ENCODE measurements around the gene SYNGR1. TPM values are rescaled to one million over a fixed set of nuclear protein-coding genes. Genes with fewer than 3 reads are reported as not detected.

The SYNGR1 gene
- total and polyA plus RNA-seq, 2 donors (not counting 1 experiment from before 2014, with no cell fraction given), result 13.0 to 13.5 TPM

DNA sequence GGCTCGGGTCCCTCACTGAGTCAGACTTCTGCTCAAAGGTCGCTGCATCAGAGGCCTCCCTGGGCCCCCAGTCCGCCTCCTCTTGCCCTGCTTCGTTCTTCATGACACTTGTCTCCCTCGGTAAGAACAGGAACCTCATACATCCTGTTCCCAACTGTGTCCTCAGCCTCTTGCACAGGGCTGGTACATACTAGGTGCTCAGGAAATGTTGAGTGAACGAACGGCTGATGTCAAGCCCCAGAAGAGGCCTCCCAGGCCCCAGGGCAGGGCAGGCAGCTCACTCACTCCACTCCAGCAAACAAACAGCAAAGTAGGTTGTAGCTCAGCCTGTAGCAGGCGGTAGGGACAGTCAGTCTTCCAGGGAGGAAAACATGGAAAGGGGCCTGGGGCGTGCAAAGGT, 17.2 kb downstream of the SYNGR1 start:
- Histone ChIP-seq H3K4me3 (replicated peaks in 1 of 4; ENCODE audit: control extremely low read depth in 1 of 4, insufficient read depth in 1 of 4, low read depth in 3 of 4, low read length in 4 of 4) (no peak overlapping the region), H3K79me2 (ENCODE audit: control insufficient read depth, insufficient read depth, low read length) (no peaks in the 10 kb centered on the region), H3K27ac (ENCODE audit: insufficient read depth, low read length) (no peak overlapping the region), H3K4me1 (ENCODE audit: control insufficient read depth, extremely low read depth, insufficient read depth, low read length) (no peaks in the 10 kb centered on the region), H3K27me3 (ENCODE audit: control insufficient read depth, insufficient read depth, low read length) (no peaks in the 10 kb centered on the region), H3K9ac (ENCODE audit: insufficient read depth, low read length) (no peak overlapping the region), H3K4me2 (ENCODE audit: extremely low read depth, insufficient read depth, low read length) (no peak overlapping the region), H2AFZ (ENCODE audit: low read length) (no peak overlapping the region), H3K36me3 (ENCODE audit: control insufficient read depth, insufficient read depth, low read length) (no peaks in the 10 kb centered on the region), H3K9me3 (ENCODE audit: control insufficient read depth, insufficient read depth, low read depth, low read length) (no peaks in the 10 kb centered on the region), H4K20me1 (ENCODE audit: control insufficient read depth, extremely low read depth, insufficient read depth, low read length) (no peaks in the 10 kb centered on the region)
- no peak for DNase-seq (ENCODE audit: low read depth in 2 of 2)
- TF ChIP-seq EZH2 (IDR thresholded peaks at IDR 0.05; ENCODE audit: low read length, missing control alignments), result no peak
- TF ChIP-seq, protein P1, sequence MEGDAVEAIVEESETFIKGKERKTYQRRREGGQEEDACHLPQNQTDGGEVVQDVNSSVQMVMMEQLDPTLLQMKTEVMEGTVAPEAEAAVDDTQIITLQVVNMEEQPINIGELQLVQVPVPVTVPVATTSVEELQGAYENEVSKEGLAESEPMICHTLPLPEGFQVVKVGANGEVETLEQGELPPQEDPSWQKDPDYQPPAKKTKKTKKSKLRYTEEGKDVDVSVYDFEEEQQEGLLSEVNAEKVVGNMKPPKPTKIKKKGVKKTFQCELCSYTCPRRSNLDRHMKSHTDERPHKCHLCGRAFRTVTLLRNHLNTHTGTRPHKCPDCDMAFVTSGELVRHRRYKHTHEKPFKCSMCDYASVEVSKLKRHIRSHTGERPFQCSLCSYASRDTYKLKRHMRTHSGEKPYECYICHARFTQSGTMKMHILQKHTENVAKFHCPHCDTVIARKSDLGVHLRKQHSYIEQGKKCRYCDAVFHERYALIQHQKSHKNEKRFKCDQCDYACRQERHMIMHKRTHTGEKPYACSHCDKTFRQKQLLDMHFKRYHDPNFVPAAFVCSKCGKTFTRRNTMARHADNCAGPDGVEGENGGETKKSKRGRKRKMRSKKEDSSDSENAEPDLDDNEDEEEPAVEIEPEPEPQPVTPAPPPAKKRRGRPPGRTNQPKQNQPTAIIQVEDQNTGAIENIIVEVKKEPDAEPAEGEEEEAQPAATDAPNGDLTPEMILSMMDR (conservative IDR thresholded peaks at IDR 0.05 in 1 of 2, IDR thresholded peaks at IDR 0.05 in 1 of 2; ENCODE audit: low read depth in 1 of 2, low read length in 2 of 2), result no peak

- H3K4me1 ChIP-seq (ENCODE audit: control insufficient read depth, extremely low read depth, insufficient read depth, low read length), result no peaks in the 10 kb centered on the region
- H3K9me3 ChIP-seq (ENCODE audit: control insufficient read depth, insufficient read depth, low read depth, low read length), result no peaks in the 10 kb centered on the region
- no peak overlapping the region for H3K4me2 ChIP-seq (ENCODE audit: extremely low read depth, insufficient read depth, low read length)
- TF ChIP-seq, protein P1 (conservative IDR thresholded peaks at IDR 0.05 in 1 of 2, IDR thresholded peaks at IDR 0.05 in 1 of 2; ENCODE audit: low read depth in 1 of 2, low read length in 2 of 2), result no peak
- TF ChIP-seq EZH2 (IDR thresholded peaks at IDR 0.05; ENCODE audit: low read length, missing control alignments), result no peak
- H3K79me2 ChIP-seq (ENCODE audit: control insufficient read depth, insufficient read depth, low read length), result no peaks in the 10 kb centered on the region
- H3K4me3 ChIP-seq (replicated peaks in 1 of 4; ENCODE audit: control extremely low read depth in 1 of 4, insufficient read depth in 1 of 4, low read depth in 3 of 4, low read length in 4 of 4), result no peak overlapping the region
- H3K27ac ChIP-seq (ENCODE audit: insufficient read depth, low read length), result no peak overlapping the region
- no peaks in the 10 kb centered on the region for H4K20me1 ChIP-seq (ENCODE audit: control insufficient read depth, extremely low read depth, insufficient read depth, low read length)
- H3K27me3 ChIP-seq (ENCODE audit: control insufficient read depth, insufficient read depth, low read length), result no peaks in the 10 kb centered on the region
- DNase-seq (ENCODE audit: low read depth in 2 of 2), result no peak
- no peak overlapping the region for H2AFZ ChIP-seq (ENCODE audit: low read length)
- H3K36me3 ChIP-seq (ENCODE audit: control insufficient read depth, insufficient read depth, low read length), result no peaks in the 10 kb centered on the region
- H3K9ac ChIP-seq (ENCODE audit: insufficient read depth, low read length), result no peak overlapping the region
Measured at GRCh38 chr22:39368461-39368911, 18.7 kb downstream of the SYNGR1 start.

DNA sequence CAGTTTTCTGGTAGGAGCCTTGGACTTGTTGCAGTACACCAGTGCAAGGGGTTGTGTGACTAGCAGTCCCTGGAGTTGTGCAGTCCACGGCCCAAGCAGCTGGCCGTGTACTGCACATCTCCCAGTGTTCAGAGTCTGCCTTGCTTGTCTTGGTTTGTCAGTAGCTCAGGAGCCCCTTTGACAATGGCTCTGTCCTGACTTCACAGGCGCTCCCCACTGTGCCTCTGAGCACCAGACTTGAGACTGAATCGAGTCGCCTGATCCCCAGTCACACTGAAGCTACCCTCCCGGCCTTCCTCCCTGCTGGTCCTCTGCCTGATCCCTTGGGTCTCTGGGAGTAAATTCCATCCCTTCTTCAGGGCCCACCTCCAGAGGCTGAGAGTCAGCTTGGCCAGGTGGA, 19.4 kb downstream of the SYNGR1 start:
- no peaks in the 10 kb centered on the region for H3K79me2 ChIP-seq (ENCODE audit: control insufficient read depth, insufficient read depth, low read length)

More for the DNA sequence above, 19.4 kb downstream of the SYNGR1 start:
- no peak overlapping the region for H3K27ac ChIP-seq (ENCODE audit: insufficient read depth, low read length)
- H3K9ac ChIP-seq (ENCODE audit: insufficient read depth, low read length), result no peak overlapping the region
- no peaks in the 10 kb centered on the region for H3K36me3 ChIP-seq (ENCODE audit: control insufficient read depth, insufficient read depth, low read length)
- no peak for DNase-seq (ENCODE audit: low read depth in 2 of 2)
- H3K4me1 ChIP-seq (ENCODE audit: control insufficient read depth, extremely low read depth, insufficient read depth, low read length), result no peaks in the 10 kb centered on the region
- H4K20me1 ChIP-seq (ENCODE audit: control insufficient read depth, extremely low read depth, insufficient read depth, low read length), result no peaks in the 10 kb centered on the region
- H3K9me3 ChIP-seq (ENCODE audit: control insufficient read depth, insufficient read depth, low read depth, low read length), result no peaks in the 10 kb centered on the region
- no peak overlapping the region for H3K4me2 ChIP-seq (ENCODE audit: extremely low read depth, insufficient read depth, low read length)
- TF ChIP-seq, protein P1 (conservative IDR thresholded peaks at IDR 0.05 in 1 of 2, IDR thresholded peaks at IDR 0.05 in 1 of 2; ENCODE audit: low read depth in 1 of 2, low read length in 2 of 2), result no peak
- TF ChIP-seq EZH2 (IDR thresholded peaks at IDR 0.05; ENCODE audit: low read length, missing control alignments), result no peak
- H3K27me3 ChIP-seq (ENCODE audit: control insufficient read depth, insufficient read depth, low read length), result no peaks in the 10 kb centered on the region
- H2AFZ ChIP-seq (ENCODE audit: low read length), result no peak overlapping the region
- no peak overlapping the region for H3K4me3 ChIP-seq (replicated peaks in 1 of 4; ENCODE audit: control extremely low read depth in 1 of 4, insufficient read depth in 1 of 4, low read depth in 3 of 4, low read length in 4 of 4)
